ENCODE results near the gene ZFR2.

GRCh38 chr19:3803114-3803888 is 65.5 kb downstream of the ZFR2 start:
- no peak for TF ChIP-seq CTCF (IDR thresholded peaks at IDR 0.05 in 8 of 11, conservative IDR thresholded peaks at IDR 0.05 in 3 of 11)
- TF ChIP-seq POLR2A (IDR thresholded peaks at IDR 0.05), result no peak
- no peak for TF ChIP-seq POLR2AphosphoS5 (IDR thresholded peaks at IDR 0.05)

Data from spleen (tissue), 7 donors.